HG02610 (cell line): ENCODE measurements around the gene AAGAB.
"Not testable (repeated sequence)": the region's sequence is repeated elsewhere in the genome, so short reads cannot be mapped to it uniquely, and the experiment has no call there.

Experiments used
- ATAC-seq: cut with Tn5 transposase; IDR thresholded peaks from one replicate; pipeline ENCODE4 v1.9.1; 2021; ENCODE audit warnings: mild to moderate bottlenecking, moderate library complexity; ENCODE audit not compliant: unreplicated experiment

Gene AAGAB, protein sequence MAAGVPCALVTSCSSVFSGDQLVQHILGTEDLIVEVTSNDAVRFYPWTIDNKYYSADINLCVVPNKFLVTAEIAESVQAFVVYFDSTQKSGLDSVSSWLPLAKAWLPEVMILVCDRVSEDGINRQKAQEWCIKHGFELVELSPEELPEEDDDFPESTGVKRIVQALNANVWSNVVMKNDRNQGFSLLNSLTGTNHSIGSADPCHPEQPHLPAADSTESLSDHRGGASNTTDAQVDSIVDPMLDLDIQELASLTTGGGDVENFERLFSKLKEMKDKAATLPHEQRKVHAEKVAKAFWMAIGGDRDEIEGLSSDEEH

DNA sequence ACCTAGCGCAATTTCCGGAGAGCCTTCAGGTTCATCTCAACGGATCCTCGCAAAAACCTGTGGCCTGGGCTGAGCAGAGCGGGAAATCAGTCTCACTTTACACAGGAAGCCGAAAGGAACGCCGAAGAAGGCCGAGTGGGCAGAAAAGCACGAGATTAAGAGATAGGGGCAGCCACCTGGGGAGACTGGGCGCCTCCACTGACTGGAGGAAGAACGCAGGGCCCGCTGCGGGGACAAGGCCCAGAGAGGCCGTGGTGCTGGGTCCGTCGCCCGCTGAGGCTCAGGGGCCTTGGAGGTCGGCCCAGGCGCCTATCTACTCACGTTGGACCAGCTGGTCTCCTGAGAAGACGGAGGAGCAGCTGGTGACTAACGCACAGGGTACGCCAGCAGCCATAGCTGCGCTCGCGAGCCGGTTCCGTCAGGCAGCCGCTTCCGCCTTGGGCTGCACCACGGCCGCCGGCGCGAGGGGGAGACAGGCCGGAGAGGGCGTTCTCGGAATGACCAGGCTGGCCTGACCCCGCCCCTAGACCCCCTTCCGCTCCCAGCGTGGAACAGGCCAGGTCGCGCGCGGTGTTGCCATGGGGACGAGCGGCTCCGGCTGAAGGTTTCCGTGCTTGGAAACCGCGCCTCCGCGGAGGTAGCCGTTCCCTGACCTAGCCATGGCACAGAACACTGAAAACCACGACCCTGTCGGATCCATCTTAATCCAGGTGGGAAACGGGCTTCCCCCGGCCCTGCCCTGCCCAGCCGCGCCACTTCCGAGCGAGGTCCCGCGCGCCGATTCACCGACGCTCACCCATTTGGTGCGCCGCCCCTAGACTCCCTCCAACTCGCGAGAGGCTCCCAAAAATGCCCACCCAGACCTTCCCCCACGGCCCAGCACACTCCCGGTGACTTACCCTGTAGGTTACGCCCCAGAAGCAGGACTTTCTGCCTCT lies at the start of gene AAGAB, which contains the start of gene IQCH:
AAGAB (minus strand) TSS at position 424 of the 938 bp plus-strand sequence; CDS start at position 394, 30 bp downstream.
IQCH (plus strand) TSS at position 549 of the 938 bp plus-strand sequence; CDS start at position 660, 111 bp downstream.
- ATAC-seq = peak; percentile 95

GRCh38 chr15:67303490-67304363 lies 49.3 kb upstream of the AAGAB start:
- no peak for ATAC-seq

- no peak for ATAC-seq
Measured at GRCh38 chr15:67300266-67301025, 46.0 kb upstream of the AAGAB start.

DNA sequence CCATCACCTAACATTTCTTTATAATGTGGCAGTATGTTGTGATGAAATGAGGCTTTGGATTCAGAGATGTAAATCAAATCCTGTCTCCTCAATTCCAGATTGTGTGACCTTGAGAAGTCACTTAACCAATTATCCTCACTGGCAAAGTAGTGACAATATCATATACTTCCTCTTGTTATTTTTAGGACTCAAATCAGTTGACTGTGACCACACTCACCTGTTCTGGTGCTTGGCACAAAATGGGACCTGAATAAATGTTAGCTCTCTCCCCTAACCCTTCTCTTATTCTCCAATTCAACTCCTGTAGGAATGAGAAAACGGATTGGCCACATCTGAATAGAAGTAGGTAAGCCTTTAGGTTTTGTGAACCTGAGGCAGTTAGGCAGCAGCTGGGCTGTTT lies 42.2 kb upstream of the AAGAB start:
- no peak for ATAC-seq

DNA sequence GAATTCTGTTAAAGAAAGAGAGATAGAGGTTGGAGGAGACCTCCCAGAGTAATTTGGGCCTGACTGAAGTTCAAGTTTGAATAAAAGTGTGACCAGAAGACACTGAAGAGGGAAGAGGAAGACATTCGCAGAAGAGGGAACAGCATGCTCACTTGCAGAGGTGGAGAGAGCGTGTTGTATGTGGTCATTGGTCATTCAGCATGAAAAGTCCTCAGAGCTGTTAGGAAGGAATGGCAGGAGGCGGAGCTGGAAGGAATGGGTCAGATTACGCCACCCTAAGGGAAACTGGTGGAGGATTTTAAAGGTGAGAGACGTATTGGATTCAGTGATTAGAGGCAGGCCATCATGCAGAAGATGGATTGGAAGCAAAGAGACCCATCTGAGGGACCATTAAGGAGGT lies 41.7 kb upstream of the AAGAB start:
- ATAC-seq = no peak

- ATAC-seq = no peak
Measured at GRCh38 chr15:67290319-67290718, 35.9 kb upstream of the AAGAB start.

DNA sequence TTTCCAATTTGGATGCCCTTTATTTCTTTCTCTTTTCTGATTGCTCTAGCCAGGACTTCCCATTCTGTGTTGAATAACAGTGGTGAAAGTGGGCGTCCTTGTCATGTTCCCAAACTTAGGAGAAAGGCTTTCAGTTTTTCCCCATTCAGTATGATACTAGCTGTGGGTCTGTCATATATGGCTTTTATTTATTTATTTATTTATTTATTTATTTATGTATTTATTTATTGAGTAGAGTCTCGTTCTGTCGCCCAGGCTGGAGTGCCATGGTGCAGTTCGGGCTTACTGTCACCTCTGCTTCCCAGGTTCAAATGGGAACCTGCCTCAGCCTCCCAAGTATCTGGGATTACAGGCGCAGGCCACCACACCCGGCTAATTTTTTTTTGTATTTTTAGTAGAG lies 31.9 kb upstream of the AAGAB start:
- not testable (repeated sequence) for ATAC-seq

DNA sequence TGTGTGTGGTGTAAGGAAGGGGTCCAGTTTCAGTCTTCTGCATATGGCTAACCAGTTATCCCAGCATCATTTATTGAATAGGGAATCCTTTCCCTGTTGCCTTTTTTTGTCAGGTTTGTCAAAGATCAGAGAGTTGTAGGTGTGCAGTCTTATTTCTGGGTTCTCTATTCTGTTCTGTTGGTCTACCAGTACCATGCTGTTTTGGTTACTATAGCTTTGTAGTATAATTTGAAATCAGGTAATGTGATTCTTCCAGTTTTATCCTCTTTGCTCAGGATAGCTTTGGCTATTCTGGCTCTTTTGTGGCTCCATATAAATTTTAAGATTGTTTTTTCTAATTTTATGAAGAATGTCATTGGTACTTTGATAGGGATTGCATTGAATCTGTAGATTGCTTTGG lies 31.2 kb upstream of the AAGAB start:
- ATAC-seq = not testable (repeated sequence)

DNA sequence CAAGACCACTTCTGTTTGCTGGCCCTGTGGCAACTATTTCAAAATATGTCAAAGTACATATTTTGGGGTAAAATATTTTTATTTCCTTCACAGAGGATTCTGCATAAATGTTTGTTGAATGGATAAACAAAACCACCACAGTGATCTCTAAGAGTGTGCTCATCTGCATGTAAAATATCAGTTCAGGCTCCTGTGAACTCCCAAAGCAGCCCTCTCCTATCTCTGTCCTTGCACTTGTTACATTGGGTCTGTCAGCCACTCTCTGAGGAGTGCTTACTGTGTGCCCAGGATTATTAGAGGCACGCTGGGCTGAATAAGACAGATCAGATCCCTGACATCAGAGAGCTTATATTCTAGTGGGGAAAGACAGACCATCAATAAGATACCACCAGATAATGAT lies 27.3 kb upstream of the AAGAB start:
- ATAC-seq = no peak

GRCh38 chr15:67280217-67280616 lies 25.8 kb upstream of the AAGAB start:
- no peak for ATAC-seq

- ATAC-seq = no peak
Measured at GRCh38 chr15:67276666-67277065, 22.2 kb upstream of the AAGAB start.

GRCh38 chr15:67274236-67274635 lies 19.8 kb upstream of the AAGAB start:
- no peak for ATAC-seq

DNA sequence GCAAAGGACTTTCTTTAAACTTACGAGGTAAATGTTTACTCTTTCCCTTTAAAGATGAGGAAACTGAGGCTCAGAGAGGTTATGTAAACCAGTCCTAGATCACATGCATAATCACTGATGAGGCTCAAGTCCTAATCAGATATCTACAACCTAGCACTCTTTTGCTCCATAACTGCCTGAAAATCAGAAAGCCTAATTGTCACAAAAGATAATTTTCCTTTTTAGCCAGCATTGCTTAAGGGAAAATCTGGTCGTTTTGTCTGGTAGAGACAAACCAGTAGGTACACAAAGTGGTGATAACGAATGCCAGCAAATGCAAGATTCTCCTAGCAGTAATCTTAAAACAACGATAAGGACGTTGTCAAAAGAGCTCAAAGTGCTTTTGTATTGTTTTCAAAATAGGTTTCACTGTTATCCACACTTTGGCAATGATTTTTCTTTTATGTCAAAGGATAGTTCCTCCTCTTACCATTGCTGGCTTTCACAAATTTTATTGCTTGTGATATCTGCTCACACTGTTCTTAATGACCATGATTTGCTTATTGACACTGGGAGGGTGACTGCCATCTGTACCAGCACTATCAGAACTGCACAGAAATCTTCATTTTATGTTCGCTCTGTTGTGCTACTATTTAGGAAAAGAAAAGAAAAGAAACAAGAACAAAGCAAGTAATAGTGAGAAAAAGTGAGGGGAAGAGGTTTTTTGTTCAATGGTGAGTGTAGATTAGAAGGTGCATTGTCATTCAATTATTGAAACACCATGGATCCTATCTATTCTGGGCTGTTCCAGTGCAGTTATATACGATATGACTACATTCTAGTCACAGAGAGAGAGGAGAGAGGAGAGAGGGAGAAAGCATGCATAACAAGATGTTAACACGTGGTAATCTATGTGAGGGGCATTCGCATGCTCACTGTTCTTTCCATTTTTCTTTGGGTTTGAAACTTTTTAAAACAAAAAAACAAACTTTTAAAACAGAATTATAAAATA lies 13.8 kb upstream of the AAGAB start:
- ATAC-seq = no peak

DNA sequence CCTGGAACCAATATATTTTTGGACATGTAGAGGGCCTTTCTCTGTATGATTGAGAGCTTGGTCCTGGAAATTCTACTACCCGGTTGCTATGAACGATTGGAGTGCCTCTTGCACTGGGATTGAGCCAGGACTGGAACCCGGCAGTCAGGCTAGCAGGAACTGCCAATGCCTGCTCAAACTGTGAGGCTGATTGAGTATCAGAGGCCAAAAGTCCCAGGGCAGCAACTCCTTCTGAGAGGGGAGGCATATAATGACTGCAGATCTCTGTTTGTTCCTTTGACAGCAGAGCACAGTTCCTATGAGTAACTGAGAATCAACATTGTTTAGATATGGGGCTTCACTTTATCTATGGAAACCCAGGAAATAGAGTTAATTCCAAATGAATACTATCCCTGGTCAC lies 13.0 kb upstream of the AAGAB start:
- no peak for ATAC-seq

- ATAC-seq = no peak
Measured at GRCh38 chr15:67266870-67267269, 12.4 kb upstream of the AAGAB start.

DNA sequence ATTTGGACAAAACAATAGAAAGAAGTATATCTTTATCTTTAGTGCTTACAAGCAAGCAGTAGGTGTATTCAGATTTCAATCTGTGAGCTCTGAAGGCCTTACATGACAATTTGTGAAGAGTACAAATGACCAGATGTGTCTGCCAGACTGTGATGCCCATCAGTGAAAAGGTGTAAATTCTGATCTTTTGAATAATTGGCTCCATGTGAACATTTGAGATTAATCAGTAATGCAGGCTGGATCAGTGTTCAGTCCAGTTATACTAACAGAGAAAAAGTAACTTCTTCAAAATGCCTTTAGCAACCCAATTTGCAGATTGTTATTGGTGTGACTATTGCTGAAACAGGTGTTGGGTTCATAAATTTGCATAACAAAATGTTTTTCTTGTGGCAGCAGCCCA lies 5.3 kb upstream of the AAGAB start:
- no peak for ATAC-seq

DNA sequence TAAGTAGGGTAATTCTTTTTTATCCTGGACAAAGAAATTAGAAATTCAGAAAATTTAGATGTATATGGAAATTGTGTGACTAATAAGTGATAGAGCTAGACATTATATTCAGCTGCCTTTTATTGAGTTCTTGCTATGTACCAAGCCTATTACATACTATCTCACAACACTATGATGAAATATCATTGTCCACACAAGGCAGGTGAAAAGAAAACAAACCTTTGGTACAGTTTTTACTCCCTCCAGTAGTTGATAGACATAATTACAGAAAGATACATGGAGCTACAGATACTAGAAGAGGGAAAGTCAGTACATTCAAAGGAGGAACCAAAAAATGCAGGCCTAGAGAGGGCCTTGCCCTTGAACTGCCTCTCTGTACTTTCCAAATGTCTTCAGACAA lies 4.9 kb upstream of the AAGAB start:
- ATAC-seq = no peak

- ATAC-seq = not testable (repeated sequence)
Measured at GRCh38 chr15:67258412-67258811, 4.0 kb upstream of the AAGAB start.

GRCh38 chr15:67256051-67256450 lies 1.6 kb upstream of the AAGAB start:
- ATAC-seq = no peak
